ENCODE results near the gene CTSZ. TPM values are rescaled to one million over a fixed set of nuclear protein-coding genes. Genes with fewer than 3 reads are reported as not detected.

CTSZ gene
- total RNA-seq, 1 donor from 2014 or later, result 17.2 TPM

- TF ChIP-seq CTCF (IDR thresholded peaks at IDR 0.05), result no peak
- Mint-ChIP-seq H3K36me3 (ENCODE audit: unreplicated experiment) (peaks cover 29% of the 10 kb centered on the region), H3K9me3 (ENCODE audit: unreplicated experiment) (no peaks in the 10 kb centered on the region), H3K27ac (ENCODE audit: unreplicated experiment) (no peak overlapping the region), H3K27me3 (ENCODE audit: unreplicated experiment) (no peaks in the 10 kb centered on the region), H3K4me3 (ENCODE audit: unreplicated experiment) (no peak overlapping the region), H3K4me1 (ENCODE audit: unreplicated experiment) (no peaks in the 10 kb centered on the region)
- DNase-seq (ENCODE audit: extremely low spot score, unreplicated experiment), result no peak
These were observed 10.8 kb downstream of the CTSZ start for GRCh38 chr20:58996226-58996611.

- H3K27ac Mint-ChIP-seq (ENCODE audit: unreplicated experiment), result no peak overlapping the region
- H3K36me3 Mint-ChIP-seq (ENCODE audit: unreplicated experiment), result peaks cover 34% of the 10 kb centered on the region
- no peak overlapping the region for H3K4me3 Mint-ChIP-seq (ENCODE audit: unreplicated experiment)
- no peaks in the 10 kb centered on the region for H3K27me3 Mint-ChIP-seq (ENCODE audit: unreplicated experiment)
- DNase-seq (ENCODE audit: extremely low spot score, unreplicated experiment), result no peak
- H3K9me3 Mint-ChIP-seq (ENCODE audit: unreplicated experiment), result no peaks in the 10 kb centered on the region
- TF ChIP-seq CTCF (IDR thresholded peaks at IDR 0.05), result no peak
- no peaks in the 10 kb centered on the region for H3K4me1 Mint-ChIP-seq (ENCODE audit: unreplicated experiment)
These were observed 11.4 kb downstream of the CTSZ start for GRCh38 chr20:58995461-58996225.

- H3K9me3 Mint-ChIP-seq (ENCODE audit: unreplicated experiment), result no peaks in the 10 kb centered on the region
- TF ChIP-seq CTCF (IDR thresholded peaks at IDR 0.05), result no peak
- no peaks in the 10 kb centered on the region for H3K4me1 Mint-ChIP-seq (ENCODE audit: unreplicated experiment)
- no peak overlapping the region for H3K27ac Mint-ChIP-seq (ENCODE audit: unreplicated experiment)
- no peaks in the 10 kb centered on the region for H3K27me3 Mint-ChIP-seq (ENCODE audit: unreplicated experiment)
- H3K36me3 Mint-ChIP-seq (ENCODE audit: unreplicated experiment), result peaks cover 39% of the 10 kb centered on the region
- no peak overlapping the region for H3K4me3 Mint-ChIP-seq (ENCODE audit: unreplicated experiment)
- DNase-seq (ENCODE audit: extremely low spot score, unreplicated experiment), result no peak
These were observed 12.5 kb downstream of the CTSZ start for GRCh38 chr20:58994390-58995159.

GRCh38 chr20:58993332-58994248 lies 13.5 kb downstream of the CTSZ start:
- H3K27me3 Mint-ChIP-seq (ENCODE audit: unreplicated experiment), result no peaks in the 10 kb centered on the region
- no peaks in the 10 kb centered on the region for H3K4me1 Mint-ChIP-seq (ENCODE audit: unreplicated experiment)
- DNase-seq (ENCODE audit: extremely low spot score, unreplicated experiment), result no peak
- H3K27ac Mint-ChIP-seq (ENCODE audit: unreplicated experiment), result no peak overlapping the region
- no peaks in the 10 kb centered on the region for H3K9me3 Mint-ChIP-seq (ENCODE audit: unreplicated experiment)
- no peak overlapping the region for H3K4me3 Mint-ChIP-seq (ENCODE audit: unreplicated experiment)
- TF ChIP-seq CTCF (IDR thresholded peaks at IDR 0.05), result no peak
- H3K36me3 Mint-ChIP-seq (ENCODE audit: unreplicated experiment), result peaks cover 49% of the 10 kb centered on the region
